ENCODE measurements around the gene E2F2.
"Not testable (repeated sequence)": the region's sequence is repeated elsewhere in the genome, so short reads cannot be mapped to it uniquely, and the experiment has no call there.

Gene E2F2

GRCh38 chr1:23548704-23549143, 17.7 kb upstream of the E2F2 start:
- no peak overlapping the region for H3K4me3 ChIP-seq (ENCODE audit: low read depth, low read length)

- no peak overlapping the region for H3K4me3 ChIP-seq (ENCODE audit: low read depth, low read length)
Measured at GRCh38 chr1:23546897-23547584, 16.0 kb upstream of the E2F2 start.

- no peak overlapping the region for H3K4me3 ChIP-seq (ENCODE audit: low read depth, low read length)
Measured at GRCh38 chr1:23545851-23546250, 14.8 kb upstream of the E2F2 start.

GRCh38 chr1:23544444-23545389, 13.7 kb upstream of the E2F2 start:
- H3K4me3 ChIP-seq (ENCODE audit: low read depth, low read length): no peak overlapping the region

- no peak overlapping the region for H3K4me3 ChIP-seq (ENCODE audit: low read depth, low read length)
Measured at GRCh38 chr1:23543707-23544443, 12.8 kb upstream of the E2F2 start.

GRCh38 chr1:23542940-23543339, 11.9 kb upstream of the E2F2 start:
- not testable (repeated sequence) for H3K4me3 ChIP-seq (ENCODE audit: low read depth, low read length)

- no peak overlapping the region for H3K4me3 ChIP-seq (ENCODE audit: low read depth, low read length)
Measured at GRCh38 chr1:23539698-23540266, 8.7 kb upstream of the E2F2 start.

GRCh38 chr1:23537296-23537973, 6.4 kb upstream of the E2F2 start:
- H3K4me3 ChIP-seq (ENCODE audit: low read depth, low read length): no peak overlapping the region

- no peak overlapping the region for H3K4me3 ChIP-seq (ENCODE audit: low read depth, low read length)
Measured at GRCh38 chr1:23533246-23534023, 2.4 kb upstream of the E2F2 start.

GRCh38 chr1:23531562-23532094, 595 bp upstream of the E2F2 start:
- H3K4me3 ChIP-seq (ENCODE audit: low read depth, low read length): no peak overlapping the region

- peak overlapping the region; percentile 45 for H3K4me3 ChIP-seq (ENCODE audit: low read depth, low read length)
Measured at GRCh38 chr1:23530087-23530746, 816 bp downstream of the E2F2 start.

GRCh38 chr1:23529146-23530086, 1.6 kb downstream of the E2F2 start:
- H3K4me3 ChIP-seq (ENCODE audit: low read depth, low read length): no peak overlapping the region

- no peak overlapping the region for H3K4me3 ChIP-seq (ENCODE audit: low read depth, low read length)
Measured at GRCh38 chr1:23528250-23528978, 2.6 kb downstream of the E2F2 start.

GRCh38 chr1:23527900-23528249, 3.2 kb downstream of the E2F2 start:
- no peak overlapping the region for H3K4me3 ChIP-seq (ENCODE audit: low read depth, low read length)

GRCh38 chr1:23527366-23527765, 3.7 kb downstream of the E2F2 start:
- H3K4me3 ChIP-seq (ENCODE audit: low read depth, low read length): no peak overlapping the region

GRCh38 chr1:23526329-23527041, 4.5 kb downstream of the E2F2 start:
- H3K4me3 ChIP-seq (ENCODE audit: low read depth, low read length): no peak overlapping the region
